CD8-positive, alpha-beta memory T cell (primary cell): ENCODE results near the gene CDC14B. TPM values are rescaled to one million over a fixed set of nuclear protein-coding genes. Genes with fewer than 3 reads are reported as not detected.

Experiments used
- CTCF ChIA-PET: fragments of 350-600 bp; sonication (Branson Sonifier 250); formaldehyde crosslinking; loops from one replicate; lab custom pipeline; 2021; ENCODE audit warnings: antibody characterized with exemption; lab: Charles Lee
- POLR2A ChIA-PET: fragments of 350-600 bp; sonication (Branson Sonifier 250); formaldehyde crosslinking; loops from one replicate; lab custom pipeline; 2021; ENCODE audit warnings: antibody characterized with exemption; lab: Charles Lee
- DNase-seq, 5 donors: peaks; one replicate each; pipeline versions ENCODE4 v3.0.0 to v3.0.0-alpha.2; 2020 to 2022; ENCODE audit warnings: mixed read lengths in 1 of 5
- H3K27ac ChIP-seq: one replicate; pipeline ENCODE4 v1.7.0; 2013; ENCODE audit warnings: low read depth, mild to moderate bottlenecking, low read length, moderate library complexity
- H3K27me3 ChIP-seq: 2 replicates; pipeline ENCODE4 v1.7.0; 2013; ENCODE audit warnings: low read length, mild to moderate bottlenecking; ENCODE audit not compliant: insufficient read depth, poor library complexity, severe bottlenecking
- H3K36me3 ChIP-seq: 2 replicates; pipeline ENCODE4 v1.7.0; 2013; ENCODE audit warnings: mild to moderate bottlenecking, low read length, moderate library complexity; ENCODE audit not compliant: insufficient read depth
- H3K4me1 ChIP-seq: 2 replicates; pipeline ENCODE4 v1.7.0; 2013; ENCODE audit warnings: mild to moderate bottlenecking, low read length, moderate library complexity; ENCODE audit not compliant: insufficient read depth
- H3K4me3 ChIP-seq: 2 replicates; pipeline ENCODE4 v1.7.0; 2013; ENCODE audit warnings: mild to moderate bottlenecking, low read length
- H3K9me3 ChIP-seq: 2 replicates; pipeline ENCODE4 v1.7.0; 2013; ENCODE audit warnings: mild to moderate bottlenecking, low read length
- H3K27ac Mint-ChIP-seq, 8 donors: one replicate each; pipeline ENCODE4 v1.8.0; 2020 to 2021; ENCODE audit warnings: mixed read lengths in 8 of 8, mild to moderate bottlenecking in 6 of 8, inconsistent platforms in 3 of 8, moderate library complexity in 3 of 8
- H3K27me3 Mint-ChIP-seq, 2 donors: one replicate each; pipeline ENCODE4 v1.8.0; 2020 to 2021; ENCODE audit warnings: mixed read lengths in 2 of 2, mild to moderate bottlenecking in 1 of 2, moderate library complexity in 1 of 2
- H3K36me3 Mint-ChIP-seq, 3 donors: one replicate each; pipeline ENCODE4 v1.8.0; 2020 to 2021; ENCODE audit warnings: mixed read lengths in 3 of 3, inconsistent platforms in 1 of 3, mild to moderate bottlenecking in 1 of 3
- H3K4me1 Mint-ChIP-seq, 3 donors: one replicate each; pipeline ENCODE4 v1.8.0; 2020 to 2021; ENCODE audit warnings: mixed read lengths in 3 of 3, inconsistent platforms in 1 of 3, mild to moderate bottlenecking in 1 of 3
- H3K4me3 Mint-ChIP-seq, 7 donors: one replicate each; pipeline ENCODE4 v1.8.0; 2020 to 2021; ENCODE audit warnings: mixed read lengths in 7 of 7, mild to moderate bottlenecking in 6 of 7, moderate library complexity in 4 of 7, inconsistent platforms in 2 of 7
- H3K9me3 Mint-ChIP-seq, 5 donors: one replicate each; pipeline ENCODE4 v1.8.0; 2020 to 2022; ENCODE audit warnings: mixed read lengths in 5 of 5, mild to moderate bottlenecking in 3 of 5, moderate library complexity in 2 of 5, inconsistent platforms in 1 of 5
- polyA plus RNA-seq: library from polyadenylated mRNA; unstranded; fragments of 300-500 nt; fragmentation: Illumina TruSeq; gene quantifications from one replicate; pipeline ENCODE4 v1.2.3, GENCODE V29; 2021
- total RNA-seq, 2 experiments: library from RNA; stranded (reverse); gene quantifications; one replicate each; pipeline ENCODE4 v1.2.3, GENCODE V29; 2021

CDC14B gene
- total and polyA plus RNA-seq, 3 experiments from 2014 or later: 4.6 to 8.2 (median 6.3) TPM

DNA sequence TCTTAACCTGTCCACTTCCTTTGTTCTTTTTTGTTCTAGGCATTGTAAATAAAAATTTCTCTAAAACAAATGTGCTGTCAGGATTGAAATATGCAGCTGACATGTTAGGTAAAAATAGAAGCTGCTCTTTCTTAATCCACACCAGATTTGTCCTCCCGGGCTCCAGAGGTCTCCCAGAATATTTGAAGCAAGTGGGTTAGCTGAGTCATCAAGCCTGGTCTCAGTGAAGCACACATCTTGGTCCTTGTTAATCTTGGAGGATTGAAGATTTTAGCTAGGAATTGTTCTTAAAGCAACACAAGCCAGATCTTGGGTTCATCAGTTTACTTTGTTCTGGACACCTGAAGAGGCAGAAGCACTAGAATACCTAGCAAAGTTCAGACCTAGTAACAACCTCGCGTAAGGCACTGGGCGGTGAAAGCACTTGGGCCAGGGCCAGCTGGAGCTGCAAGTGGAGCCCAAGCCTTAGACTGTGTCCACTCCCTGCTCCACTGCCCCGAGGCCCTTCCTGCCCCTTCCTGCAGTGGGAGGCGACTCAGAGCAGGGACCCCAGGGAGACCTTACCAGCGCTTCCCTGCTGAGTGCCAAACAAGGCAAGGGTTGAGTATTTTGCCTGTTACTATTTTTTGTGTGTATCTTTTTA lies 133.1 kb downstream of the CDC14B start:
- CTCF ChIA-PET: interaction anchor here (0.7 kb wide), 1 partner anchor 159 kb away, joined by 3 read pairs; no protein-coding TSS in a partner anchor

DNA sequence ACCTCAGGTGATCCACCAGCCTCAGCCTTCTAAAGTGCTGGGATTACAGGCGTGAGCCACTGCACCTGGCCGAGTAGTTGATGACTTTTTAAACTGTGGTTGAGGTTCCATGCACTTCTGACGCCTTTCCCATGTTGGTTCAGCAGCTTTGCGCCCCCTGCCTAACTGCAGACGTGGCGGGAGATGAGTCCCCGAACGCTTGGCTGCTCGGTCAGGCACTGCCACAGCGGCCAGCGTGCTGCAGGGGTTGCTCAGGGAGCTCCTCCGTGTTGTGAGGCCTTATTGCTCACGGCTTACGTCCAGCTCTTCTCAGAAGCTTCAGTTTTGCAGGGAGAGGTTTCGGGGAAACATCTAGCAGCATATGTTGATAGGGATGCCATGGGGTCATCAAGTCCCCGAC lies 134.4 kb downstream of the CDC14B start:
- Mint-ChIP-seq H3K27ac (no peak overlapping the region), H3K9me3 (no peaks in the 10 kb centered on the region), H3K36me3 (peaks cover 7 to 81% (median 41%) of the 10 kb centered on the region in 3 donors), H3K27me3 (no peaks in the 10 kb centered on the region), H3K4me1 (peaks cover 1 to 19% (median 4%) of the 10 kb centered on the region in 3 donors), H3K4me3 (no peak overlapping the region)
- no peak for DNase-seq
- ChIA-PET POLR2A (no interaction called here), CTCF (no interaction called here)
- H3K27me3 ChIP-seq: no peaks in the 10 kb centered on the region
- H3K27ac ChIP-seq: no peak overlapping the region
- no peaks in the 10 kb centered on the region for H3K9me3 ChIP-seq
- H3K4me1 ChIP-seq: no peaks in the 10 kb centered on the region
- no peak overlapping the region for H3K4me3 ChIP-seq
- peaks cover 4% of the 10 kb centered on the region for H3K36me3 ChIP-seq

More for the DNA sequence above, 133.1 kb downstream of the CDC14B start:
- H3K9me3 ChIP-seq: no peaks in the 10 kb centered on the region
- Mint-ChIP-seq H3K36me3 (peaks cover 7 to 89% (median 49%) of the 10 kb centered on the region in 3 donors), H3K27ac (peak overlapping the region in 1 of 8 donors; percentile 46), H3K9me3 (no peaks in the 10 kb centered on the region), H3K4me1 (peaks cover 4 to 22% (median 9%) of the 10 kb centered on the region in 3 donors), H3K4me3 (no peak overlapping the region), H3K27me3 (no peaks in the 10 kb centered on the region)
- H3K27ac ChIP-seq: no peak overlapping the region
- POLR2A ChIA-PET: no interaction called here
- H3K36me3 ChIP-seq: peaks cover 4% of the 10 kb centered on the region
- H3K4me1 ChIP-seq: no peaks in the 10 kb centered on the region
- no peak for DNase-seq
- H3K4me3 ChIP-seq: no peak overlapping the region
- no peaks in the 10 kb centered on the region for H3K27me3 ChIP-seq

DNA sequence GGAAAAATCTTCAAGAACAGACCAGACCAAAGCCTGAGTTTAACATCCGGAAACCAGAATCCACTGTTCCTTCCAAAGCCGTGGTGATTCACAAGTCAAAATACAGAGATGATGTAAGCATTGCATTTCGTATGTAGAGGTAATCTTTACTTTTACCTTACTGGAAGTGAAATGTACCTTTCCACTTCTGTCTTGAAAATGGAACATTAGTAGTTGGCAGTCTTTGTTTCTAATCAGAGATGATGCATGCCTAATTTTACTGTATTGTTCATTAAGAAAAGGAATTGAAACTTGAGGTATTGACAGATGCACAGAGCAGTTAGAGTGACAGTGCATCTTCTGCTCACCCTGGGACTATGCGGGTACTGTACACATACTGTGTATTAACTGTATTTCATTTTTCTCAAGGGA lies 135.1 kb downstream of the CDC14B start:
- Mint-ChIP-seq H3K36me3 (peaks cover 7 to 77% (median 38%) of the 10 kb centered on the region in 3 donors), H3K27ac (no peak overlapping the region), H3K9me3 (no peaks in the 10 kb centered on the region), H3K4me3 (no peak overlapping the region), H3K27me3 (no peaks in the 10 kb centered on the region), H3K4me1 (peaks cover 1 to 19% (median 8%) of the 10 kb centered on the region in 3 donors)
- Histone ChIP-seq H3K27ac (no peak overlapping the region), H3K9me3 (no peaks in the 10 kb centered on the region), H3K4me3 (no peak overlapping the region), H3K36me3 (peaks cover 4% of the 10 kb centered on the region), H3K27me3 (no peaks in the 10 kb centered on the region), H3K4me1 (no peaks in the 10 kb centered on the region)
- DNase-seq: no peak
- POLR2A ChIA-PET: no interaction called here
- CTCF ChIA-PET: no interaction called here

DNA sequence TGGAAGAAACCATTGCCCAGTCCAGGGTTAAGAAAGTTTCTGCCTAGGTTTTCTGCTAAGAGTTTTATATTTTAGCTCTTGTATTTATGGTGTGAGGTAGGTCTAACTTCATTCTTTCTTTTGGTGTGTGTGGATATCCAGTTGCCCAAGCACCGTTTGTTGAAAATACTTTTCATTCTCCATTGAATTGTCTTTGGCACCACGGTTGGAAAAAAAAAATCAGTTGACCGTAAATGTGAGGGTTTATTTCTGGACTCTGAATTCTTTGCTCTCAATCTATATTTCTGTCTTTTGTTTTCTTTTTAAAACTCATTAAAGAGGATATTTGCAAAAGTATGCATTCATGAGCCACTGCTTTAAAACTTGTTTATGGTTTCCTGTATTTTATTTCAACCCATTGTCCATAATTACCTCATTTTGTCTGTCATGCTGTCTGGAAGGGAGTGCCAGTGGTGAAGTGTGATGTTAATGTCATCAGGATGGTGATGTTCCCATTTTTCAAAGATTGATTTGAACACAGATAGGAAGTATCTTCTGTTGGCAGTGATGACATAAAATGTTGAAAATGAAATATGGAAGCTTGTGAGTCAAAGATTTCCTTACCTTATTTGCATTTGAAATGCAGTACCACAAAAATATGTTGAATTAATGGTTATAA lies 135.8 kb downstream of the CDC14B start:
- Histone ChIP-seq H3K27me3 (no peaks in the 10 kb centered on the region), H3K27ac (no peak overlapping the region), H3K4me3 (no peak overlapping the region), H3K36me3 (peaks cover 4% of the 10 kb centered on the region), H3K9me3 (no peaks in the 10 kb centered on the region), H3K4me1 (no peaks in the 10 kb centered on the region)
- ChIA-PET POLR2A (no interaction called here), CTCF (no interaction called here)
- DNase-seq: no peak
- peaks cover 7 to 73% (median 34%) of the 10 kb centered on the region in 3 donors for H3K36me3 Mint-ChIP-seq
- no peaks in the 10 kb centered on the region for H3K27me3 Mint-ChIP-seq
- H3K4me1 Mint-ChIP-seq: peaks cover 4 to 21% (median 12%) of the 10 kb centered on the region in 3 donors
- H3K4me3 Mint-ChIP-seq: no peak overlapping the region
- no peaks in the 10 kb centered on the region for H3K9me3 Mint-ChIP-seq
- H3K27ac Mint-ChIP-seq: peak overlapping the region in 3 of 8 donors; percentile 27 to 48 (median 45)

DNA sequence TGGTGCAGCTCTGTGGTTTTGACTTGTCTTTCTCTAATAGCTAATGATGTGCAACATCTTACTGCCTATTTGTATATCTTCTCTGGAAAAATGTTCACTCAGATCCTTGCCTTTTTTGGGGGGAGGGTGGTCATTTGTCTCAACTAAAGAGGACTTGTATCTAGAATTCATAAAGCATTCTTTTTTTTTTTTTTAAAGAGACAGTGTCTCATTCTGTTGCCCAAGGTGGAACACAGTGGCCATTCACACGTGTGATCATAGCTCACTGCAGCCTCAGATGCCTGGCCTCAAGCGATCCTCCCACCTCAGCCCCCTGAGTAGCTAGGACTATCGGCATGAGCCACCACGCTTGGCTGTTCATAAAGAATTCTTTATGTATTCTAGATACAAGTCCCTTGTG lies 136.4 kb downstream of the CDC14B start:
- Histone ChIP-seq H3K27ac (no peak overlapping the region), H3K36me3 (peaks cover 4% of the 10 kb centered on the region), H3K27me3 (no peaks in the 10 kb centered on the region), H3K9me3 (no peaks in the 10 kb centered on the region), H3K4me3 (no peak overlapping the region), H3K4me1 (no peaks in the 10 kb centered on the region)
- no peaks in the 10 kb centered on the region for H3K9me3 Mint-ChIP-seq
- POLR2A ChIA-PET: interaction anchor here (0.6 kb wide), 1 partner anchor 293 kb away, joined by 5 read pairs; no protein-coding TSS in a partner anchor
- peak overlapping the region in 1 of 8 donors; percentile 48 for H3K27ac Mint-ChIP-seq
- CTCF ChIA-PET: no interaction called here
- no peak for DNase-seq
- H3K36me3 Mint-ChIP-seq: peaks cover 7 to 70% (median 30%) of the 10 kb centered on the region in 3 donors
- no peak overlapping the region for H3K4me3 Mint-ChIP-seq
- no peaks in the 10 kb centered on the region for H3K27me3 Mint-ChIP-seq
- H3K4me1 Mint-ChIP-seq: peaks cover 7 to 28% (median 19%) of the 10 kb centered on the region in 3 donors

DNA sequence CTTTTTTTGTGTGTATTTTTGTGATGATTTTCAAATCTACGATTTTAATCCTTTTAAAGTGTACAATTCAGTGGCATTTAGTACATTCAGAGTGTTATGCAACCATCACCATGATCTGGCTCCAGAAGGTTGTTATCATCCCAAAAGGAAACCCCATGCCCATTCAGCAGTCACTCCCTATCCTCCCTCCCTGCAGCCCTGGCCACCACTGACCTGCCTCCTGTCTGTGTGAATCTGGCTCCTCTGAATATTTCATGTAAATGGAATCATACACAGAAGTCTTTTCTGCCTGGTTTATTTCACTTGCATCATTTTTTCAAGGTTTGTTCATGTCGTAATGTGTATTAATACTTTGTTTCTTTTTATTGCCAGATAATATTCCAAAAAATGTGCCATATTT lies 137.2 kb downstream of the CDC14B start:
- no peaks in the 10 kb centered on the region for H3K27me3 Mint-ChIP-seq
- H3K36me3 Mint-ChIP-seq: peaks cover 7 to 66% (median 27%) of the 10 kb centered on the region in 3 donors
- no peak overlapping the region for H3K27ac ChIP-seq
- no peak for DNase-seq
- no peaks in the 10 kb centered on the region for H3K27me3 ChIP-seq
- CTCF ChIA-PET: no interaction called here
- POLR2A ChIA-PET: no interaction called here
- H3K4me1 Mint-ChIP-seq: peaks cover 7 to 33% (median 23%) of the 10 kb centered on the region in 3 donors
- no peak overlapping the region for H3K27ac Mint-ChIP-seq
- H3K4me3 ChIP-seq: no peak overlapping the region
- H3K9me3 ChIP-seq: no peaks in the 10 kb centered on the region
- peaks cover 4% of the 10 kb centered on the region for H3K36me3 ChIP-seq
- no peaks in the 10 kb centered on the region for H3K9me3 Mint-ChIP-seq
- no peak overlapping the region for H3K4me3 Mint-ChIP-seq
- no peaks in the 10 kb centered on the region for H3K4me1 ChIP-seq

DNA sequence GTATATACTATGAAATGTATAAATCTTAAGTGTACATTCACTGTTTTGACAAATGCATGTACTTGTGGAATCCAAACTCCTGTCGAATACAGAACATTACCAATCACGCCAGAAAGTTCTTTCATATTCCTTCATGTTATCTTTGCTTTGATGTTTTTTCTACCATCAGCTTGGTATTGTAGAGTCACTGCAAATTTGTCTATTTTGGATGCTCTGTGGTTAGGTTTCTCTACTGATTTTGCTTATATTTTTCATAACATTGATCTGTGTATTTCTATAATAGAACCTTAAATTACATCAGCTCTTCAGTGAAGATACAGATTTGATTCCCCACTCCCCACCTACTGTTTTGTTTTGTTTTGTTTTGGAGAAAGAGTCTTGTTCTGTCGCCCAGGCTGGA lies 138.9 kb downstream of the CDC14B start:
- Mint-ChIP-seq H3K4me1 (peaks cover 9 to 38% (median 28%) of the 10 kb centered on the region in 3 donors), H3K27ac (no peak overlapping the region), H3K9me3 (no peaks in the 10 kb centered on the region), H3K4me3 (no peak overlapping the region), H3K27me3 (no peaks in the 10 kb centered on the region), H3K36me3 (peaks cover 5 to 57% (median 24%) of the 10 kb centered on the region in 3 donors)
- Histone ChIP-seq H3K4me1 (no peaks in the 10 kb centered on the region), H3K9me3 (no peaks in the 10 kb centered on the region), H3K27me3 (no peaks in the 10 kb centered on the region), H3K27ac (no peak overlapping the region), H3K4me3 (no peak overlapping the region), H3K36me3 (peaks cover 4% of the 10 kb centered on the region)
- POLR2A ChIA-PET: no interaction called here
- CTCF ChIA-PET: interaction anchor here (1.4 kb wide), 1 partner anchor 15 kb away, joined by 3 read pairs; no protein-coding TSS in a partner anchor
- DNase-seq: no peak

DNA sequence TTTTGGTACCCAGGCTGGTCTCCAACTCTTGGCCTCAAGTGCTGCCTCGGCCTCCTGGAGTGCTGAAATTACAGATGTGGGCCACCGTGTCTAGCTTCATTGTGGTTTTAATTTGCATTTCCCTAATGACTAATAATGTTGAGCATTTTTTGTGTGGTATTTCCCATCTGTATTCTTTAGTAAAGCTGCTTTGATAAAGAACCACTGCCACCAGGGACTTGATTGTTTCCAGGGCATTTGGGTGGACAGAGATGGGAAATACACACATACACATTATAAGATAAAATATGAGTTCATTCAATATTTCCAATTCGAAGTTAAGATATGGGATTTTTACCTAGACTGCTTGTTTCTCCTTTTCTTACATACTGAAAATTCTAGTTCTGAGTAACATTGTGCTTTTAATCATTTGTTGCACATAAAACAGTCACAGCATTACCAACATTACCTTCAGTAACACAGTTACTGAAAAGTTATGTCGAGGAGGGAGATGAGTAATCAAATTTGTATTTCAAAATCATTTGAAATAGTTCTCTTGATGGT lies 140.7 kb downstream of the CDC14B start:
- H3K27me3 ChIP-seq: no peaks in the 10 kb centered on the region
- no peak for DNase-seq

More for the DNA sequence above, 140.7 kb downstream of the CDC14B start:
- Histone ChIP-seq H3K27ac (no peak overlapping the region), H3K36me3 (peaks cover 7% of the 10 kb centered on the region), H3K9me3 (no peaks in the 10 kb centered on the region), H3K4me3 (no peak overlapping the region), H3K4me1 (no peaks in the 10 kb centered on the region)
- ChIA-PET POLR2A (no interaction called here), CTCF (no interaction called here)
- H3K4me3 Mint-ChIP-seq: no peak overlapping the region
- H3K27ac Mint-ChIP-seq: peak overlapping the region in 4 of 8 donors; percentile 17 to 81 (median 44)
- H3K27me3 Mint-ChIP-seq: no peaks in the 10 kb centered on the region
- no peaks in the 10 kb centered on the region for H3K9me3 Mint-ChIP-seq
- peaks cover 8 to 37% (median 28%) of the 10 kb centered on the region in 3 donors for H3K4me1 Mint-ChIP-seq
- peaks cover 0 to 47% (median 24%) of the 10 kb centered on the region in 3 donors for H3K36me3 Mint-ChIP-seq
